AG09319 (cell line): ENCODE measurements around the gene PCBP3.

Source experiments
- DNase-seq: peaks from one replicate; pipeline ENCODE4 v3.0.0-alpha.2; 2010; ENCODE audit warnings: low read depth; ENCODE audit errors: extremely low read depth
- CTCF ChIP-seq: IDR thresholded peaks from 2 replicates; pipeline ENCODE4 v1.5.1; 2011; ENCODE audit warnings: low read depth, mild to moderate bottlenecking, inconsistent platforms, low read length, moderate library complexity

Gene PCBP3

GRCh38 chr21:45835301-45836267, 192.1 kb downstream of the PCBP3 start:
- DNase-seq, result no peak
- TF ChIP-seq CTCF, result no peak

- TF ChIP-seq CTCF, result no peak
- DNase-seq, result no peak
These were observed 192.7 kb downstream of the PCBP3 start for GRCh38 chr21:45836268-45836655.

GRCh38 chr21:45836694-45837670, 193.5 kb downstream of the PCBP3 start:
- no peak for DNase-seq
- TF ChIP-seq CTCF, result no peak

- DNase-seq, result no peak
- no peak for TF ChIP-seq CTCF
These were observed 194.4 kb downstream of the PCBP3 start for GRCh38 chr21:45837936-45838335.

- DNase-seq, result no peak
These were observed 195.1 kb downstream of the PCBP3 start for GRCh38 chr21:45838634-45839033.

GRCh38 chr21:45839274-45839673, 195.7 kb downstream of the PCBP3 start:
- DNase-seq, result no peak
- TF ChIP-seq CTCF, result no peak

More at GRCh38 chr21:45838634-45839033, 195.1 kb downstream of the PCBP3 start:
- TF ChIP-seq CTCF, result no peak
